Activated CD4-positive, alpha-beta T cell treated with anti-CD3 and anti-CD28 coated beads, Interleukin-2, amount 50 U/mL, for 16 hours (primary cell): Measurements from ENCODE around the gene SRM.
"Not testable (repeated sequence)": the region's sequence is repeated elsewhere in the genome, so short reads cannot be mapped to it uniquely, and the experiment has no call there.

Source experiments
- DNase-seq: peaks from one replicate; pipeline ENCODE4 v3.0.0-alpha.2; 2020

Gene SRM

DNA sequence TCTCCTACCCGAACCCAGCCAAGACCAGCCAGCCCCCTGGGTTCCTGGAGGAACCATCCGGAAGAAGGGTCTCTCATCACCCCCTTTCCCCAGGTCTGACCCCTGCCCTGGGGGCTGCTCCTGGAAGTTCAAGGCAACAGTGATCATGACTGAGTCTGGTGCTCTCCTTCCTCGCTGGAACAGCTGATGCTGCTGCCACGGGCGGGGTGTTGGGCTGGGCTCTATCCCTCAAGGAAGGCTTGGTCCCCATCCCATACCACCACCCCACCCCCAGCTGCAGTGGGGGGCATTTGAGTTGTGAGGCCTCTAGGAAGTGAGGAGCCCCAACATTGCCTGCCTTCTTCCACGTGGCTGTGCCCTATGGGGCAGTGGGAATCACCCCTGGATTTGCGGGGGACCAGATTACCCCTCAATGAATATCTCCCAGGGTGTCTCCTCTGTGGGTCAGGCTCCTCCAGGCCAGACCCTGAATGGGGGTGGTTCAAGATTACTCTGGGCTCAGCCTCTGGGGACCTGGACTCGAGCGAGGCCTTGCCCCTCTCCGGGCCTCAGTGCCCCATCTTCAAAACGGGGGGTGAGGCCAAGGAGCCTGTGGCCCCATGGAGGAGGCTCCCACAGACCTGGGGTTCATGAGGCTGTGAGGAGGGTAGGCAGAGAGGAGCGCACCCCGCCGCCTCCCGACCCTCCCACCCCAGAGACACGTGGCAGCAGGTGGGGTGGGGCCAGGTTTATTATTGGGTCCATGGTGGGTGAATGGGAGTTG lies 15.6 kb downstream of the SRM start:
- no peak for DNase-seq

DNA sequence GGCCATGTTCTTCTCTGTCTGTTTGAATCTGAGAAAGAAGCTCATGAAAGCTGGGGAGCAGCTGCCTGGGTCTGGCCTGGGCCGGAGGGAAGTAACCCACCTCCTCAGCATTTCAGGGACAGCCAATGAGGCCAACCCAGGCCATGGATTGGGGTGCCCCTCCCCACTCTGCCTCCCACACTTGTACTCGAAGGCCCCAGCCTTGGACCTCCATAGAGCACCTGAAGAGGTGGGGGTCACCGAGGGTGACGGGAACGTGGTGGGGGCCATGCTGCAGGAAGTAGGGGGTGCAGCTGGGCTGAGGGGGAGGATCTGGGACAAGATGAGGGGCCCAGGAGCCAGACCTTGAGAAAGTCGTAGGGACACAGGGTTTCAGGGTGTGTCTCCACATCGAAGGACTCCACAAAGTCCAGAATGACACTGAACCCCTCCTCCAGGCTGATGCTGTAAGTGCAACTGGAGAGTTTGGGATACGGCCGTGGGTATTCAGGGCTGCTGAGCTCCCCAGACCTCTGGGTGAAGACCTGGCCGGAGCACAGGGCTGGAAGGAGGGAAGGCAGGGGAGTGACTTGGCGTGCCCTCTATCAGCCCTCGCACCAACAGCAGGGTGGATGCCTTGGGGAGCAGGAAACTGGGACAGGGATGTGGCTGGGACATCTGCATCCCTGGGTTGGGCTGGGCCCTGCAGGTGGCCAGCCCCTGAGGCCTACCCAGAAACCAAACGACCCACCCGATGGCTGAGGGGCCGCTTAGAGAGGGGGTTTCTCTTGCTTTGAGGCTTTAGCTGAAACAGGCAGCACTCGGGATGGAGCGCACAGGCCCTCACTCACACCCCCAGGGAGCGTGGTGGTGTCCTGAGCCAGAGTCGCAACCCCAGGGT lies 16.6 kb downstream of the SRM start:
- DNase-seq = no peak

DNA sequence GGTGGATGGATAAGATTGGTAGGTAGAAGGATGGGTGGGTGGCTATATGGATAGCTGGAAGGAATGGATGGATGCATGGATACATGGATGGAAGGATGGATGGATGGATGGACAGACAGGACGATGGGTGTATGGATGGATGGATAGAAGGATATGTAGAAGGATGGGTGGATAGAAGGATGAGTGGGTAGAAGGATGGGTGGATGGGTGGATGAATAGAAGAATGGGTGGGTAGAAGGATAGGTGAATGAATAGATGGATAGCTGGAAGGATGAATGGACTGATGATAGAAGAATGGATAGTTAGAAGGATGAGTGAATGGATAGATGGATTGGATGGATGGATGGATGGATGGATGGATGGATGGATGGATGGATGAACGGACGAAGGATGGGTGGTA lies 17.8 kb downstream of the SRM start:
- no peak for DNase-seq

DNA sequence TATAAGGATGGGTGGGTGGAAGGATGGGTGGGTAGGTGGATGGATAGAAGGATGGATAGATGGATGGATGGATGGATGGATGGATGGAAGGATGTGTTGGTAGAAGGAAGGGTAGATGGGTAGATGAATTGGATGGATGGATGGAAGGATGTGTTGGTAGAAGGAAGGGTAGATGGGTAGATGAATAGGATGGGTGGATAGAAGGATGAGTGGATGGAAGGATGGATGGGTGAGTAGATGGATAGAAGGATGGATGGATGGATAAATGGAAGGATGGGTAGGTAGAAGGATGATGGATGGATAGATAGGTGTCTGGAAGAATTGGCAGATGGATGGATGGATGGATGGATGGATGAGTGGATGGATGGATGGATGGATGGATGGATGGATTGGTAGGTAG lies 18.8 kb downstream of the SRM start:
- no peak for DNase-seq

GRCh38 chr1:11040105-11040429 lies 19.8 kb downstream of the SRM start:
- not testable (repeated sequence) for DNase-seq

DNA sequence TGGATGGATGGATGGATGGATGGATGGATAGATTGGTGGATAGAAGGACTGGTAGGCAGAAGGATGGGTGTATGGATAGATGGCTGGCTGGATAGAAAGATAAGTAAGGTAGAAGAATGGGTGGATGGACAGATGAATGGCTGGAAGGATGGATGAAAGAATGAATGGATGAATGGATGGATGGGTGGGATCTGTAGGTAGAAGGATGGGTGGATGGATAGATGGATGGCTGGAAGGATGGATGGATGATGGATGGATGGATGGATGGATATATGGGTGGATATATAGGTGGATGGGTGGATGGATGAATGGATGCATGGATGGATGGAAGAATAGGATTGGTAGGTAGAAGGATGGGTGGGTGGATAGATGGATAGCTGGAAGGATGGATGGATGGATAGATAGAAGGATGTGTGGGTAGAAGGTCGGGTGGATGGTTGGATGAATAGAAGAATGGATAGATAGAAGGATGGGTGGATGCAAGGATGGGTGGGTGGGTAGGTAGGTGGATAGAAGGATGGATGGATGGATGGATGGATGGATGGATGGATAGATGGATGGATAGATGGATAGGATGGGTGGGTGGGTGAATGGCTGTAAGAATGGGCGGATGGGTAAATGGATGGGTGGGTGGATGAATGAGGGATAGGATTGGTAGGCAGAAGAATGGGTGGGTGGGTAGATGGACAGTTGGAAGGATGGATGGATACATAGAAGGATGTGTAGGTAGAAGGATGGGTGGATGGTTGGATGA lies 20.3 kb downstream of the SRM start:
- DNase-seq = no peak

- peak; percentile 90 for DNase-seq
Measured at GRCh38 chr1:11037740-11038182, 22.1 kb downstream of the SRM start.

DNA sequence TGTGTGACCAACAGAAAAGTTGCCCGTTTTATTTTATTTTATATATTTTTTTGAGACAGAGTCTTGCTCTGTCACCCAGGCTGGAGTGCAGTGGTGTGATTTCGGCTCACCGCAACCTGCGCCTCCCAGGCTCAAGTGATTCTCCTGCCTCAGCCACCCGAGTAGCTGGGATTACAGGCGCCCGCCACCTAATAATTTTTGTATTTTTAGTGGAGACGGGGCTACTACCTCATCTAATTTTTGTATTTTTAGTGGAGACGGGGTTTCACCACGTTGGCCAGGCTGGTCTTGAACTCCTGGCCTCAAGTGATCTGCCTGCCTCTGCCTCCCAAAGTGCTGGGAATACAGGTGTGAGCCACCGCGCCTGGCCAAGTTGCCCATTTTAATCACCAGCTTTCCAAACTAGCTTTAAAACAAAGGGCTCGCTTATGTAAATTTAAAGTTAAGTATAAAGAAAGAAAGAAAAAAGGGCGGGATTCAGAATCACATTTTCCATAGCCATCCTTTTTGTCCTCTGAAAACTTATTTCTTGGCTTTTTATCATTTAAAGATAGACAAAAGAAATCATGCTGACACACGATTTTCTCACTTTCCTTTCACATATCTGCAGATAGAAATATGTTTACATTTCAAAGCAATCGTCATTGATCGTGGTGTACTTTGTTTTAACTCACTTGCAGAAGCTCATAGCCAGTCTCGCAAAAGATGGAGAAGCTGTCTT lies 22.6 kb downstream of the SRM start:
- DNase-seq = not testable (repeated sequence)

DNA sequence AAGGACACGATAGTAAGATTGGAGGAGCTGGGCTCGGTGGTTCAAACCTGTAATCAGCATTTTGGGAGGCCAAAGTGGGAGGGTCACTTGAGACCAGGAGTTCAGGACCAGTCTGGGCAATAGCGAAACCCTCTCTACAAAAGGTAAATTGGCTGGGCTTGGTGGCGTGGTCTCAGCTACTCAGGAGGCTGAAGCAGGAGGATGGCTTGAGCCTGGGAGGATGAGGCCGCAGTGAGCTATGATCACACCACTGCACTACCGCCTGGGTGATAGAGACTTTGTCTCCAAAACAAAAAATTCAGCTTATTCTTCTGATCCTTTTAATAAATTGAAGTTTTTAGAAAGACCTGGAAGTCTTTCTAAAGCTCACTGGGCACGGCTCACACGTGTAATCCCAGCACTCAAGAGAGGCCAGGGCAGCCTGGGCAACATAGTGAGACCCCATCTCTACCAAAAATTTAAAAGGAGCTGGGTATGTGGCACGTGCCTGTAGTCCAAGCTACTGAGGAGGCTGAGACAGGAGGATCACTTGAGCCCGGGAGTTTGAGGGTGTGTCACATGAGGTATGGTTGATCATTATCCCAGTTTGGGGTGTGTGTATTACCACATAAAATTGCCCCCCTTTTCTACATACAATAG lies 28.1 kb downstream of the SRM start:
- DNase-seq = no peak

DNA sequence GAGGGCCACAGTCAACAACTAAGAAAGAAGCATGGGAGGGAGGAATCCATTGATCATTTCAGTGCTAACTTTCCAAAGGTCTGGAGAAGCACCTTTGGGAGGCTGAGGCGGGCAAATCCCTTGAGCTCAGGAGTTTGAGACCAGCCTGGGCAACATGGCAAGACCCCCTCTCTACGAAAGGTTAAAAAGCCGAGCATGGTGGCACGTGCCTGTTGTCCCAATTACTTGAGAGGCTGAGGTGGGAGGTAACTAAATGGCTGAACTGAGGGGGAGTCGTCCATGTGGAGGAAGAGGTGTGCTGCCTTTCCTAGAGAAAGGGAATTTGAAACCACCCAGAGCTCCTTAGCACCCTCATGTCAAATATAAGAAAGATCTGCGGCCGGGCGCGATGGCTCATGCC lies 29.0 kb downstream of the SRM start:
- no peak for DNase-seq

DNA sequence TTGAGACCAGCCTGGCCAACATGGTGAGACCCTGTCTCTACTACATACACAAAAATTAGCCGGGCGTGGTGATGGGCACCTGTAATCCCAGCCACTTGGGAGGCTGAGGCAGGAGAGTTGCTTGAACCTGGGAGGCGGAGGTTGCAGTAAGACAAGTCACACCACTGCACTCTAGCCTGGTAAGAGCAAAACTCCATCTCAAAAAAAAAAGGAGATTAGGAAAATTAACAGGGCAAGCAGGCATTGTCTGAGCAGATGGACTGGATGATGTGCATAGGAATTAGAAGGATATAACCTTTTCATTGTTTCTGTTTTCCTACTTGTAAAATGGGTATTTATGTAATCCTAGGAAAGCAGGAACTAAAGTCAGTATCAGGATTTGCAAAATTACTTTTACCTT lies 31.8 kb downstream of the SRM start:
- no peak for DNase-seq

- no peak for DNase-seq
Measured at GRCh38 chr1:11027316-11027715, 32.5 kb downstream of the SRM start.

- no peak for DNase-seq
Measured at GRCh38 chr1:11026903-11027302, 32.9 kb downstream of the SRM start.

- no peak for DNase-seq
Measured at GRCh38 chr1:11026052-11026451, 33.8 kb downstream of the SRM start.

DNA sequence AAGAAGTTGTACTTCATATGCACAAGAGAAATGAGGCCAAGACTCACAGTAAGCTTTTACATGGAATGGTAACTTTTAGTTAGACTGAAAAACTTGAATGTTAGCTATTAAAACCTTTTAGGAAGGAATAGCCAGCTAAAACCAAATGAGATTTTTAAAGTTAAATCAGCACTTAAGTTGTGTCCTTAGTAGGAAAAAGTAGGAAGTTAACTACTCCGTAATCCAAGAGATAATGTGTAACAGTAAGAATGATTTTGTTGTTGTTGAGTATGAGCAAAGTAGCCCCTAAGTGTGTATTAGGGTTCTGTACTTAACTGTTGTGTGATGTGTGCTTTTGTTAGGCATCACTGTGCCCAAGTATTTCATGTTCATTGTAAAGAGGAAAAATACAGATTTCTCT lies 34.2 kb downstream of the SRM start:
- no peak for DNase-seq

DNA sequence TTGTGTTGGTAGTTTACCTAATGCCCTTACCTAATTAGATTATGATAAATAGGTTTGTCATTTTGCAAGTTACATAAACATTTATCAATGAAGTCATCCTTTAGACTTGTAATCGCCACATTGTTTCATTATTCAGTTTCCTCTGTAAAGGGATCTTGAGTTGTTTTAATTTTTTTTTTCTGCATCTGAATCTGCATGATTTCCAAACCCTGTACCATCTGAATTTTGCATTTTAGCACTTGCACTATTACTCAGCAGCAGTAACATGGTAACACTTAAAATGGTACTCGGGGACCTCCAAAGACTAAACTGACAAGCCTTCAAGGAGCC lies 35.0 kb downstream of the SRM start:
- DNase-seq = no peak

DNA sequence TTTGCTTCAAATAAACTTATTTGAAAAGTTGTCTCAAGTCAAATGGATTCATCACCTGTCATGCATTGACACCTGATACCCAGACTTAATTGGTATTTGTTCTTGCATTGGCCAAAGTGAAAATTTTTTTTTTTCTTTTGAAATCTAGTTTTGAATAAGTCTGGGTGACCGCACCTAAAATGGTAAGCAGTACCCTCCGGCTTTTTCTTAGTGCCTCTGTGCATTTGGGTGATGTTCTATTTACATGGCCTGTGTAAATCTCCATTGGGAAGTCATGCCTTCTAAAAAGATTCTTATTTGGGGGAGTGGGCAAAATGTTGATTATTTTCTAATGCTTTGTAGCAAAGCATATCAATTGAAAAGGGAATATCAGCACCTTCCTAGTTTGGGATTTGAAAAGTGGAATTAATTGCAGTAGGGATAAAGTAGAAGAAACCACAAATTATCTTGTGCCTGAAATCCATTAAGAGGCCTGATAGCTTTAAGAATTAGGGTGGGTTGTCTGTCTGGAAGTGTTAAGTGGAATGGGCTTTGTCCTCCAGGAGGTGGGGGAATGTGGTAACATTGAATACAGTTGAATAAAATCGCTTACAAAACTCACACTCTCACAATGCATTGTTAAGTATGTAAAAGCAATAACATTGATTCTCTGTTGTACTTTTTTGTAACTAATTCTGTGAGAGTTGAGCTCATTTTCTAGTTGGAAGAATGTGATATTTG lies 35.5 kb downstream of the SRM start:
- DNase-seq = no peak

GRCh38 chr1:11023201-11023600 lies 36.6 kb downstream of the SRM start:
- DNase-seq = no peak

- no peak for DNase-seq
Measured at GRCh38 chr1:11019971-11020370, 39.8 kb downstream of the SRM start.

GRCh38 chr1:11019358-11019757 lies 40.5 kb downstream of the SRM start:
- DNase-seq = not testable (repeated sequence)

GRCh38 chr1:11013160-11013531 lies 46.7 kb downstream of the SRM start:
- DNase-seq = no peak
